H9 (cell line): ENCODE results near the gene IL17RE. TPM values are rescaled to one million over a fixed set of nuclear protein-coding genes. Genes with fewer than 3 reads are reported as not detected.

Experiments
- DNase-seq: peaks from one replicate; pipeline ENCODE4 v3.0.0-alpha.2; 2017
- H2AFZ ChIP-seq: one replicate; pipeline ENCODE4 v1.6.1; 2013; ENCODE audit warnings: mild to moderate bottlenecking, low read length, control low read depth, moderate library complexity
- H2AK5ac ChIP-seq: 2 replicates; pipeline ENCODE4 v1.6.1; 2013; ENCODE audit warnings: low read length, control low read depth, mixed read lengths; ENCODE audit not compliant: insufficient read length
- H2BK120ac ChIP-seq: one replicate; pipeline ENCODE4 v1.6.1; 2013; ENCODE audit warnings: low read depth, mild to moderate bottlenecking, low read length, control low read depth, inconsistent platforms; ENCODE audit not compliant: poor library complexity, severe bottlenecking
- H2BK12ac ChIP-seq: 2 replicates; pipeline ENCODE4 v1.6.1; 2013; ENCODE audit warnings: low read length, control low read depth, mixed read lengths, low read depth; ENCODE audit not compliant: insufficient read length
- H2BK15ac ChIP-seq: 2 replicates; pipeline ENCODE4 v1.6.1; 2013; ENCODE audit warnings: low read depth, low read length, control low read depth
- H2BK20ac ChIP-seq: one replicate; pipeline ENCODE4 v1.6.1; 2013; ENCODE audit warnings: low read depth, mild to moderate bottlenecking, low read length, control low read depth, inconsistent platforms; ENCODE audit not compliant: poor library complexity, severe bottlenecking
- H2BK5ac ChIP-seq: 2 replicates; pipeline ENCODE4 v1.6.1; 2013; ENCODE audit warnings: low read length, control low read depth, mixed read lengths; ENCODE audit not compliant: insufficient read length
- H3K14ac ChIP-seq: 2 replicates; pipeline ENCODE4 v1.6.1; 2013; ENCODE audit warnings: low read length, control low read depth; ENCODE audit not compliant: insufficient read depth
- H3K18ac ChIP-seq: 2 replicates; pipeline ENCODE4 v1.6.1; 2013; ENCODE audit warnings: low read depth, mild to moderate bottlenecking, mixed read lengths, low read length, control low read depth; ENCODE audit not compliant: insufficient read length
- H3K23ac ChIP-seq: 2 replicates; pipeline ENCODE4 v1.6.1; 2013; ENCODE audit warnings: low read length, control low read depth, mixed read lengths, low read depth; ENCODE audit not compliant: insufficient read length
- H3K23me2 ChIP-seq: 2 replicates; pipeline ENCODE4 v1.6.1; 2013; ENCODE audit warnings: low read depth, mild to moderate bottlenecking, mixed read lengths, low read length, control low read depth; ENCODE audit not compliant: insufficient read length, poor library complexity, severe bottlenecking
- H3K27ac ChIP-seq: 2 replicates; pipeline ENCODE4 v1.5.1; 2013; ENCODE audit warnings: low read length, control low read depth, mixed read lengths, low read depth; ENCODE audit not compliant: insufficient read length
- H3K27me3 ChIP-seq: 2 replicates; pipeline ENCODE4 v1.6.1; 2013; ENCODE audit warnings: low read length, control low read depth, inconsistent platforms; ENCODE audit not compliant: insufficient read depth
- H3K4ac ChIP-seq: 2 replicates; pipeline ENCODE4 v1.6.1; 2013; ENCODE audit warnings: low read depth, mild to moderate bottlenecking, control low read depth, inconsistent platforms, low read length, moderate library complexity
- H3K4me1 ChIP-seq: 2 replicates; pipeline ENCODE4 v1.6.1; 2013; ENCODE audit warnings: low read length, control low read depth, inconsistent platforms; ENCODE audit not compliant: insufficient read depth
- H3K4me2 ChIP-seq: 2 replicates; pipeline ENCODE4 v1.6.1; 2013; ENCODE audit warnings: low read length, control low read depth, mixed read lengths; ENCODE audit not compliant: insufficient read length, insufficient read depth
- H3K56ac ChIP-seq: 2 replicates; pipeline ENCODE4 v1.6.1; 2013; ENCODE audit warnings: low read depth, mild to moderate bottlenecking, mixed read lengths, low read length, control low read depth; ENCODE audit not compliant: insufficient read length
- H3K79me1 ChIP-seq: 2 replicates; pipeline ENCODE4 v1.6.1; 2013; ENCODE audit warnings: low read depth, mild to moderate bottlenecking, moderate library complexity, low read length, control low read depth, inconsistent platforms; ENCODE audit not compliant: insufficient read depth, poor library complexity, severe bottlenecking
- H3K79me2 ChIP-seq: 2 replicates; pipeline ENCODE4 v1.6.1; 2013; ENCODE audit warnings: low read length, control low read depth, inconsistent platforms; ENCODE audit not compliant: insufficient read depth
- H3K9ac ChIP-seq: 2 replicates; pipeline ENCODE4 v1.6.1; 2013; ENCODE audit warnings: low read length, control low read depth, mixed read lengths; ENCODE audit not compliant: insufficient read length; ENCODE audit errors: extremely low read depth
- H3K9me3 ChIP-seq: one replicate; pipeline ENCODE4 v1.6.1; 2013; ENCODE audit warnings: low read depth, low read length, inconsistent platforms; ENCODE audit not compliant: control insufficient read depth
- H3T11ph ChIP-seq: one replicate; pipeline ENCODE4 v1.6.1; 2013; ENCODE audit warnings: mild to moderate bottlenecking, low read length, control low read depth, inconsistent platforms
- H4K20me1 ChIP-seq: one replicate; pipeline ENCODE4 v1.6.1; 2013; ENCODE audit not compliant: control insufficient read depth, insufficient read length, insufficient read depth
- H4K5ac ChIP-seq: 2 replicates; pipeline ENCODE4 v1.6.1; 2013; ENCODE audit warnings: low read depth, mild to moderate bottlenecking, mixed read lengths, low read length, control low read depth; ENCODE audit not compliant: insufficient read length
- H4K8ac ChIP-seq: replicated peaks from 2 replicates; pipeline ENCODE4 v1.6.1; 2013; ENCODE audit warnings: low read length, control low read depth, mixed read lengths, low read depth; ENCODE audit not compliant: insufficient read length
- H4K91ac ChIP-seq: 2 replicates; pipeline ENCODE4 v1.6.1; 2013; ENCODE audit warnings: low read depth, mild to moderate bottlenecking, moderate library complexity, mixed read lengths, low read length, control low read depth; ENCODE audit not compliant: insufficient read length
- H3K27ac Mint-ChIP-seq, 3 experiments: 2 replicates in 2 of 3; 3 replicates in 1 of 3; pipeline ENCODE4 v1.8.0; 2020 to 2021; ENCODE audit warnings: mixed read lengths in 3 of 3, mild to moderate bottlenecking in 1 of 3, moderate library complexity in 1 of 3
- H3K27me3 Mint-ChIP-seq: 2 replicates; pipeline ENCODE4 v1.8.0; 2021; ENCODE audit warnings: low read depth, mild to moderate bottlenecking, moderate library complexity, mixed read lengths
- H3K36me3 Mint-ChIP-seq, 3 experiments: 2 replicates in 2 of 3; 3 replicates in 1 of 3; pipeline ENCODE4 v1.8.0; 2020 to 2021; ENCODE audit warnings: low read depth in 3 of 3, mixed read lengths in 3 of 3; ENCODE audit not compliant: insufficient read depth in 1 of 3
- H3K4me1 Mint-ChIP-seq, 2 experiments: 2 replicates each; pipeline ENCODE4 v1.8.0; 2020; ENCODE audit warnings: mixed read lengths in 2 of 2
- H3K4me3 Mint-ChIP-seq, 2 experiments: 2 replicates in 1 of 2; 3 replicates in 1 of 2; pipeline ENCODE4 v1.8.0; 2020 to 2021; ENCODE audit warnings: mild to moderate bottlenecking in 2 of 2, mixed read lengths in 2 of 2, moderate library complexity in 1 of 2
- H3K9me3 Mint-ChIP-seq, 2 experiments: 2 replicates in 1 of 2; 3 replicates in 1 of 2; pipeline ENCODE4 v1.8.0; 2020; ENCODE audit warnings: mild to moderate bottlenecking in 2 of 2, mixed read lengths in 2 of 2, moderate library complexity in 1 of 2
- CTCF ChIP-seq: fragments of 200-600 bp; sonication (generic); conservative IDR thresholded peaks from 3 replicates; pipeline ENCODE4 v1.8.0; 2021; ENCODE audit warnings: antibody characterized with exemption, mild to moderate bottlenecking
- WGBS: extraction: QIAGEN DNeasy Blood & Tissue Kit; methylation state at CpG from one replicate; pipeline ENCODE4 v1.1.7; 2013; ENCODE audit warnings: missing lambda C conversion rate, low lambda C conversion rate, mixed read lengths; ENCODE audit not compliant: insufficient read length; ENCODE audit errors: extremely low coverage; 5-methylcytosine and 5-hydroxymethylcytosine counted together
- total RNA-seq: library from RNA; stranded (reverse); gene quantifications from 2 replicates; pipeline ENCODE4 v1.2.1, GENCODE V29; 2021

IL17RE gene
- total RNA-seq, 1 experiment from 2014 or later, result 2.1 TPM

GRCh38 chr3:9914011-9914410 lies 11.4 kb downstream of the IL17RE start:
- DNase-seq, result no peak
- H4K20me1 ChIP-seq, result no peaks in the 10 kb centered on the region
- H3K23me2 ChIP-seq, result peaks cover 15% of the 10 kb centered on the region
- H2BK15ac ChIP-seq, result no peak overlapping the region
- no peaks in the 10 kb centered on the region for H3K79me2 ChIP-seq
- peaks cover 15 to 27% of the 10 kb centered on the region in 2 experiments for H3K4me1 Mint-ChIP-seq
- H3K36me3 Mint-ChIP-seq, result peaks cover 0 to 5% (median 0%) of the 10 kb centered on the region in 3 experiments; a peak in 1 of 7 replicates
- no peak overlapping the region for H4K91ac ChIP-seq
- no peak overlapping the region for H3K4ac ChIP-seq
- no peak overlapping the region for H4K8ac ChIP-seq
- no peak overlapping the region for H3T11ph ChIP-seq
- no peak overlapping the region for H3K27ac Mint-ChIP-seq
- no peak overlapping the region for H2AK5ac ChIP-seq
- no peak for TF ChIP-seq CTCF
- H3K27ac ChIP-seq, result no peak overlapping the region
- H3K4me3 Mint-ChIP-seq, result no peak overlapping the region
- no peak overlapping the region for H2BK120ac ChIP-seq
- H3K27me3 ChIP-seq, result no peaks in the 10 kb centered on the region; the same call in 1 of the 2 replicates
- H3K27me3 Mint-ChIP-seq, result peaks cover 17% of the 10 kb centered on the region
- no peak overlapping the region for H2AFZ ChIP-seq
- H4K5ac ChIP-seq, result no peak overlapping the region
- no peak overlapping the region for H3K56ac ChIP-seq
- no peak overlapping the region for H3K9ac ChIP-seq
- no peak overlapping the region for H3K23ac ChIP-seq
- no peak overlapping the region for H2BK20ac ChIP-seq
- no CpG with 5 or more reads among the region's 1 CpG for WGBS
- H3K14ac ChIP-seq, result no peak overlapping the region
- peaks cover 4% of the 10 kb centered on the region; the same call in 1 of the 2 replicates for H3K4me1 ChIP-seq
- no peak overlapping the region for H3K4me2 ChIP-seq
- no peaks in the 10 kb centered on the region for H3K9me3 ChIP-seq
- no peaks in the 10 kb centered on the region; a peak in 2 of 5 replicates for H3K9me3 Mint-ChIP-seq
- no peak overlapping the region for H2BK5ac ChIP-seq
- H3K79me1 ChIP-seq, result no peaks in the 10 kb centered on the region
- H2BK12ac ChIP-seq, result no peak overlapping the region
- no peak overlapping the region for H3K18ac ChIP-seq
